GM21515 (cell line): ENCODE measurements around the gene STAC.
"Not testable (repeated sequence)": the region's sequence is repeated elsewhere in the genome, so short reads cannot be mapped to it uniquely, and the experiment has no call there.

Source experiments
- ATAC-seq: cut with Tn5 transposase; IDR thresholded peaks from one replicate; pipeline ENCODE4 v1.9.1; 2021; ENCODE audit not compliant: unreplicated experiment

STAC gene

GRCh38 chr3:36476286-36476942, 96.1 kb downstream of the STAC start:
- ATAC-seq = no peak

- ATAC-seq = no peak
These were observed 97.4 kb downstream of the STAC start for GRCh38 chr3:36477655-36478054.

DNA sequence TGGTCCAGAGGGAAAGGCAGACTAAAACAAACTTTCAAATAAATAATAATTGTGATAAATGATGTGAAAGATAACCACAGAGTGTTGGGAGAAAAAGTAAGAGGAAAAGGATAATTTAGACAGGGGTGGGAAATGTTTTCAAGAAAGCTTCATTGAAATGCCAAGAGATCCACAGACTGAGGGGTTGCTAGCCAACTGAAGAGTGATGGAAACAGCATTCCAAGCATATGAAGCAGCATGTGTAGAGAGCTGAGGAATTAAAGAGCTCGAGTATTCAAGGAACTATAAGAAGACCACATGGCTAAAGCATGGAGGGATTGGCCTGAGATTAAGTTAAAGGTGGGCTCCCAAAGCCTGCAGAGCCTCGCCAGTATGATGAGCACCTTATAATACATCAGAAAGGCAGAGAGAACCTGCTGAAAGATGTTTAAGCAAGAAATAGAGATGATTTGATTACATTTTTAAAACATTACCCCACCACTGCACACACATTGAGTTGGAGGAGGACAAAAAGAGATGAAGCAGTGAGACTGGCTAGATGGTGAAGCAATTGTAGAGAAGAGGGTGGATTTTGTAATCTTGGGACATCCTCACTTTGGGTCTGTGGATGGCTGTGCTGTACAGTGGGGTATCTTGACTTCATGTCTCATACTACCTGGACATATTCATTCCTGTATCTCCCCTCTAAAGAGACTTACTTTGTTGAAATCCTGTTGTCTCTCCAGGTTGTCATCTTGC, 100.8 kb downstream of the STAC start:
- ATAC-seq = no peak

DNA sequence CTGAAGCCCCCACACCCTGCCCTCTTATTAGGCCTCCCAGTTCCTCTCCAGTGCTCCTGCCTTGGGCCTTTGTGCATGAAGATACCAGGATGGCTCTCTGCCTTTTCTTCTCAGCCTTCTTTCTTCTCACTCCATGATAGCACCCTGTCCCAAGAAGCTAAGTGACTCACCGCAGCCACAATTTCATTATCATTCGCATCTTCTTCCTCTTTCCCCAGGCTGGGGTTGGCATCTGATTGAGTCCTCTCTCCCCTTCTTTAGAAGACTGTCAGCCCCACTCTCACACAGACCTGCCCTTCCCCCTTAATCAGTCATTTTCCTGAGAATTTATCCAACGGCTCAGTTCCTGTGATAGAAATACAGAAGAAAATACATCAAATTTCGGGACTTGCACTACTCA, 102.0 kb downstream of the STAC start:
- no peak for ATAC-seq

DNA sequence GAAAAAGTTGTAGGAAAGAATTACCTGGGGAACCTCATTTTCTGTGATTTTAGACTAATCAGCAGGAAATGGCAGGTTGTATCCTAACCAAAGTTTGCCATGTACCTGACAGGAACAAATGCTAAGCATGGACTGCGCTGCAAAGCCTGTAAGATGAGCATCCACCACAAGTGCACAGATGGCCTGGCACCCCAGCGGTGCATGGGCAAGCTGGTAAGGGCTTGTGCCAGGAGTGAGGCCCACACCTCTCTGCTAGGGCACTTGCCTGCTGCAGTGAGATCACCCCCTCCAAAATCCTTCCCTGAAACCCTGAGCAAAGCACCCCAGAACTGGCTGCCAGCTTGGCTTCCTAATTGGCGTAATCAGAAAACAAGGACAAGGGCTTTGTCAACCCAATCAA, 102.6 kb downstream of the STAC start:
- ATAC-seq = no peak

GRCh38 chr3:36483709-36484108, 103.4 kb downstream of the STAC start:
- no peak for ATAC-seq

DNA sequence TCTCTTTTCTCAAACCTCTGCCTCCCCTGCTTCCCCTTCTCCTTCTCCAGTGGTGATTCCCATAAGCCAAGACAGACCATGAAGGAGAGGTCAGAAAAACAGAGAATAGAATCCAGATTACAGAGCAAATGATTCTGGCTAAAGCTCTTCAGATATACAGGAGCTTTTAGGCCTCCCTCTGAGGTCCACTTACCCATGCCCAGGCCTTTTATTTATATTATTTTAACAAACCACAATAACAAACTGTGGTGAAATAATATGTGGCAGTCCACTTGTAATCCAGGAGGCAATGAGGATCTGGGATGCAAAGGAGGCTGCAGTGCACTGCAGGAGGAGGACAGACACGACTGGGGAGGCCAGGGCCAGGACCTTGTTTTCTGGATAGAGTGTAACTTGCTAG, 104.1 kb downstream of the STAC start:
- ATAC-seq = no peak

GRCh38 chr3:36486009-36486795, 105.9 kb downstream of the STAC start:
- no peak for ATAC-seq

- ATAC-seq = no peak
These were observed 107.3 kb downstream of the STAC start for GRCh38 chr3:36487616-36488015.

DNA sequence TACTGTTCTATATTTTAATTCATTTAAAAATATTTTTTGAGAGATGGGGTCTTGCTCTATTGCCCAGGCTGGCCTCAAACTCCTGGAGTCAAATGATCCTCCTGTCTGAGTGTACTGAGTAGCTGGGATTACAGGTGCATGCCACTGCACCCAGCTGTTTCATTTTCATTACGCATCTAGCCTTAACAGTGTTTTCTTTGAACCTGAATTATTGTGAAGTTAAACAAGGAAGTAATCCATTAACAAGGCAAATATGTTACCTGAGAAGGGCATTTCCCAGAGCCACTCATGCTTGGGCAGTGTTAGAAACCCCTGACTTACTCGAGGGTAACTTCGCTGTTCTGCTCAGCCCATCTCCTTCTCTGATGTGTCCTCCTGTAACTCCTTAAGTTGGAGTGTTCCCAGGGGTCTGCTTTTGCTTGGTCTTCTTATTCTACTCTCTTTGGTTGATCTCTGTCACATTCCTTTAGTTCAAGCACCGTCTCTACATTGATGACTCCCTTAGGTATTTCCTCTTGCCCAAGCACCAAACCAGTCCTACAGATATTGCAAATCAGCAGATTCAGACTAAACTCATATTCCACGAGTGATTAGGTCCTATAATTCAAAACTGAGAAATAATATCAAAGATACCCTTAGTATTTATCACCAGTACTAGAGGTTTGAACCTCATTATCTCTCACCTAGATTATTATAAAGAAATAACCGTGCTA, 107.9 kb downstream of the STAC start:
- no peak for ATAC-seq

DNA sequence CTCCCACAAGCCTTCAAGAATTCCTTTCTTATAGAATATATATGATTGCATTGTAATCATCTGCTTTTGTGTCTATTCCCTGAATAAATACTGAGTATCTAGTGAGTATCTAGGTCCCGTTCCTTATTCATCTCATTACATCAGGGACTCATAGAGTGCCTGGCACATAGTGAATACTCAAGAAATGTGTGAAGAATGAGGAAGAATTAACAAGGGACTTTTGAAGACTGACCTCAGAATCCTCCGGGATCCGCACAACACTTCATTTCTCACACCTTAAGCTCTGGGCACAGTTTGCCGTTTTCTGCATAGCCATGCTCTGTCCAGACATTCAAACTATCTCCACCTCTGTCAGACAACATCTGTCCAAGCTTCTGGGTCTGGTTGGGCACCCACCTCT, 108.8 kb downstream of the STAC start:
- ATAC-seq = no peak

GRCh38 chr3:36489679-36490425, 109.5 kb downstream of the STAC start:
- ATAC-seq = no peak

DNA sequence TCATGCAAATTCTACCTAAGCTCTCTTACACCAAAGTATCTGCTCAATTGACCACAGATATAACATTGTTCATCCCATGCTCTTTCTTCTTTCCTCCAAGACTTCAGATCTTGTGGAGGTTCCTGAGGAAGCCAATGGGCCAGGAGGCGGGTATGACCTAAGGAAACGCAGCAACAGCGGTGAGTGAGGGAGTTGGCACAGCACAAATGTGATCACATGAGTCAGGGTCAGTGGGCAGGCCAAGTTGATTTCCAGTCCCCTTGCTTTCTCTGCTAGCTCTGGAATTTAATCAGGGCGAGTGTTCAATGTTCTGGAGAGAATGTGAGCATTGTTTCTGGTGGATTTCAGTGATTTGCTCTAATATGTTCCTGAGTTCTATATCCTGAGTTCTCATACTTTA, 112.7 kb downstream of the STAC start:
- ATAC-seq = no peak

DNA sequence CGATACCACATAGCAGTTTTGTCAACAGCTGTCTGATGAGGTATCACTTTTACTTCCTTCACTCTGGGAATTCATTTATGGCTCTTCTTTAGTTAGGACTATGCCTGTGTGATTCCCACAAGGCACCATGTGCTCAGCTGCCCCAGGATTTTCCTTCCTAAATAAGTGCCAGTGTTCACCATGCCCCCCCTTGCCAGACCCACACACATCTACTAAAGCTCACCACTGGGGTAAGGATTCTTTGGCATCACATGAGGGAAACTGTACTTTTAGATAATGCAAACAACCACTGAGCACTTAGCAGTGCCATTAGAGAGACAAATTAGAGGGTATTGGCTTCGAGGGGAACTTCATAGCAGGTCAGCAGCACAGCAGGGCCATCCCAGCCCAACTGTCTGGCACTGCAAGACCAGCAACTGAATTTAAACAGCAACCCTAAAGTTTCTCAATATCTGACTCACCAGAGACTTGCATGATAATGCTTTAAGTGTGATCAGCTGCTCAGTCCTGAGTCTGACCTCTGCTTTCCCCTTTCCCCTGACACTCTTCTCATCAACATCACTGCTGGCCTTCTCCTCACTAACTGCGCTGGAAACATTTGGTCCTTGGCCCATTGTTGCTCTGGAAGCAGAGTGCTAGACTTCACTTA, 114.3 kb downstream of the STAC start:
- ATAC-seq = no peak

- ATAC-seq = no peak
These were observed 116.7 kb downstream of the STAC start for GRCh38 chr3:36496684-36497633.

DNA sequence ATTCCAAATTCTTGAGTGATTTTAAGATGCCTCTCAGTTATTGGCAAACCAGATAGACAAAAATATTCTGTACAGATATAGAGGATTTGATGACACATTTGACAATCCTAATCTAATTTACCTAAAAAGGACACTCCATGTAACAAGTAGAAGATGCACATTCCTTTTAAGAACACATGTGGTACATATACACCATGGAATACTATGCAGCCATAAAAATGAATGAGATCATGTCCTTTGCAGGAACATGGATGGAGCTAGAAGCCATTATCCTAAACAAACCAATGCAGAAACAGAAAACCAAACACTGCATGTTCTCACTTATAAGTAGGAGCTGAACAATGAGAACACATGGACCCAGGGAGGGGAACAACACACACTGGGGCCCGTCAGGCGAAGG, 119.7 kb downstream of the STAC start:
- ATAC-seq = not testable (repeated sequence)

- no peak for ATAC-seq
These were observed 121.3 kb downstream of the STAC start for GRCh38 chr3:36501616-36502015.

DNA sequence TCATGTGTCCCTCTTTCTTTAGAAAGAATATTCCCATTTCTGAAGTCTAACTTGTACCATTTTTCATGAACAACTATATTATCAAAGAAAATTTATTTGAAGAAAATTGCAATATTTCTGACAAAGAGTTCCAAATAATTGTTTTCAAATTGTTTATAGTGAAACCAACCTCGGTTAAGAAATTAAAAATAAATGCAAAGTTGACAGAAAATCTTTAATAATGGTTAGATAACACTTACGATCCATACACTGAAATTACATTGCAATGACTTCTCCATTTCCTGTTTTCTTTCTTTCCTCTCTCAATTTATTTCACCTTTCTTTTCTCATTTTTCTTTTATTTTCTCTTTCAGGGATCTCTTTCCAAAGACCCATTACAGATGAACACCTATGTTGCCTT, 125.1 kb downstream of the STAC start:
- ATAC-seq = no peak
